Gastroesophageal sphincter (tissue), 4 donors: Measurements from ENCODE around the gene KPTN. TPM values are rescaled to one million over a fixed set of nuclear protein-coding genes. Genes with fewer than 3 reads are reported as not detected.

Experiments
- ATAC-seq: fragments of 150-250 bp; one replicate; pipeline ENCODE4 v1.9.1; 2016; ENCODE audit warnings: mild to moderate bottlenecking, moderate library complexity
- H3K27ac ChIP-seq, 4 donors: fragments of 200-600 bp; sonication (generic) in 3 of 4; 1 replicate in 3 of 4; 2 replicates in 1 of 4; pipeline ENCODE4 v1.5.1; 2016 to 2019
- H3K27me3 ChIP-seq: fragments of 200-600 bp; sonication (generic); one replicate; pipeline ENCODE4 v1.5.1; 2019
- H3K36me3 ChIP-seq, 2 donors: fragments of 200-600 bp; sonication (generic); one replicate each; pipeline ENCODE4 v1.5.1; 2019; ENCODE audit warnings: control low read depth in 1 of 2
- H3K4me1 ChIP-seq, 3 donors: fragments of 200-600 bp; sonication (generic); 1 replicate in 2 of 3; 2 replicates in 1 of 3; pipeline ENCODE4 v1.5.1; 2016 to 2019; ENCODE audit warnings: control low read depth in 2 of 3
- H3K4me3 ChIP-seq, 2 donors: fragments of 200-600 bp; sonication (generic); one replicate each; pipeline ENCODE4 v1.5.1; 2019; ENCODE audit warnings: mild to moderate bottlenecking in 1 of 2, moderate library complexity in 1 of 2
- H3K9me3 ChIP-seq, 3 donors: fragments of 200-600 bp; sonication (generic); one replicate each; pipeline ENCODE4 v1.5.1; 2017 to 2019; ENCODE audit warnings: control low read depth in 2 of 3
- EP300 ChIP-seq: sonication (generic); formaldehyde crosslinking; IDR thresholded peaks from one replicate; pipeline ENCODE4 v1.6.1; 2017; ENCODE audit warnings: antibody characterized with exemption, mild to moderate bottlenecking
- POLR2A ChIP-seq, 2 donors: fragments of 450-650 bp; IDR thresholded peaks; one replicate each; pipeline ENCODE4 v1.6.1; 2017; ENCODE audit warnings: antibody characterized with exemption in 2 of 2, mild to moderate bottlenecking in 2 of 2, moderate library complexity in 1 of 2
- POLR2AphosphoS5 ChIP-seq: sonication (generic); formaldehyde crosslinking; IDR thresholded peaks from one replicate; pipeline ENCODE4 v1.6.1; 2017; ENCODE audit warnings: antibody characterized with exemption
- WGBS, 2 donors: methylation state at CpG; one replicate each; pipeline ENCODE4 v1.1.5; 2018; ENCODE audit warnings: low coverage in 1 of 2; 5-methylcytosine and 5-hydroxymethylcytosine counted together
- total RNA-seq, 4 donors: library from RNA; depleted of rRNA; stranded (reverse); fragments of >200 nt; gene quantifications; one replicate each; pipeline ENCODE4 v1.1.0, GENCODE V29; 2016
- TF ChIP-seq, protein P1 (sequence below), 4 experiments: fragments of 200-600 bp in 2 of 4; fragments of 450-650 bp in 2 of 4; sonication (generic) in 1 of 4; IDR thresholded peaks; one replicate each; pipeline ENCODE4 v1.5.1; 2017 to 2019; ENCODE audit warnings: antibody characterized with exemption in 4 of 4, mild to moderate bottlenecking in 2 of 4, moderate library complexity in 2 of 4

The KPTN gene
- total RNA-seq, 4 donors from 2014 or later: 2.4 to 4.3 (median 3.4) TPM

DNA sequence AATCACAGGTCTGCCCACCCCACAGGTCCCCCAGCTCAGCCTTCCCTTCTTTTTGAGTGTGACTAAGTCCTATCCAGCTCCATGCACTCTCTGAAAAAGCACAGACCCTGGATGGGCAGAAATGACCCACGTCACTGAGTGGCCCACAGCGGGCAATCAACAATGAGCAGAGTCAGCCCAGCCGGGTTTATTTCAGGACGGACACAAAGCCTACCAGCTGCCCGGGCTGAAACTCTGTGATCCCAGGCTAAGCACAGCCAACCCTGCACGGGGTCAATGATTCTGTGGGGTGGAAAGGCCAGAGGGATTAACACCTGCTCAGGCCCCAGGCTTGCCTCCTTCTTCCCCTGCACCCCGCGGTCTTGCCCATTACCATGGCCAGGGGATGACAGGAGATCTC, 22.4 kb upstream of the KPTN start:
- Histone ChIP-seq H3K4me3 (no peak overlapping the region), H3K9me3 (no peaks in the 10 kb centered on the region), H3K27me3 (no peaks in the 10 kb centered on the region), H3K4me1 (peaks cover 0 to 58% (median 42%) of the 10 kb centered on the region in 3 donors), H3K27ac (peak overlapping the region in 3 of 4 donors; percentile 38 to 99 (median 59)), H3K36me3 (peaks cover 0 to 43% of the 10 kb centered on the region in 2 donors)
- no peak for ATAC-seq
- no peak for TF ChIP-seq POLR2AphosphoS5
- TF ChIP-seq, protein P1, sequence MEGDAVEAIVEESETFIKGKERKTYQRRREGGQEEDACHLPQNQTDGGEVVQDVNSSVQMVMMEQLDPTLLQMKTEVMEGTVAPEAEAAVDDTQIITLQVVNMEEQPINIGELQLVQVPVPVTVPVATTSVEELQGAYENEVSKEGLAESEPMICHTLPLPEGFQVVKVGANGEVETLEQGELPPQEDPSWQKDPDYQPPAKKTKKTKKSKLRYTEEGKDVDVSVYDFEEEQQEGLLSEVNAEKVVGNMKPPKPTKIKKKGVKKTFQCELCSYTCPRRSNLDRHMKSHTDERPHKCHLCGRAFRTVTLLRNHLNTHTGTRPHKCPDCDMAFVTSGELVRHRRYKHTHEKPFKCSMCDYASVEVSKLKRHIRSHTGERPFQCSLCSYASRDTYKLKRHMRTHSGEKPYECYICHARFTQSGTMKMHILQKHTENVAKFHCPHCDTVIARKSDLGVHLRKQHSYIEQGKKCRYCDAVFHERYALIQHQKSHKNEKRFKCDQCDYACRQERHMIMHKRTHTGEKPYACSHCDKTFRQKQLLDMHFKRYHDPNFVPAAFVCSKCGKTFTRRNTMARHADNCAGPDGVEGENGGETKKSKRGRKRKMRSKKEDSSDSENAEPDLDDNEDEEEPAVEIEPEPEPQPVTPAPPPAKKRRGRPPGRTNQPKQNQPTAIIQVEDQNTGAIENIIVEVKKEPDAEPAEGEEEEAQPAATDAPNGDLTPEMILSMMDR (IDR thresholded peaks at IDR 0.05): no peak
- TF ChIP-seq EP300: no peak
- TF ChIP-seq POLR2A (IDR thresholded peaks at IDR 0.05): no peak
- 63% methylated on average over 2 of the region's 8 CpGs; no CpG with 5 or more reads in 1 of the 2 donors for WGBS, 2 donors

DNA sequence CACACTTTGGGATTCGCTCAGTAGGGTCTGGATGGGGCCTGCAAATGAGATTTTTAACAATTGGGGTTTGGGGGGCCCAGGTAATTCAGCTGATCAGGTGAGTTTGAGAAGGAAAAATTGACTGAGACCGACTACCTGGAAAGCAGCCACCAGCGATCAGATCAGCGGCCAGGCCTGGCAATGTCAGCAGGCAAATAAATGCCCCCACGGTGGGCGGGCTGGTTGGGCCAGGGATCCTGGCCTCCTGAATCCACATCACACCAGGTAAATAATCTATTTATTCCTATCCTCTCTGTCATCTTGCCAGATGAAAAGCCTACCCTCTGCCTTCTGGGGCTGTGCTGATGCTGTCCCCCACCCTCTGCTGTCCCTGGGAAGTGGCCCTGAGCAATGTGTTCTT, 21.5 kb upstream of the KPTN start:
- Histone ChIP-seq H3K4me1 (peaks cover 0 to 58% (median 32%) of the 10 kb centered on the region in 3 donors), H3K36me3 (peaks cover 0 to 52% of the 10 kb centered on the region in 2 donors)

DNA sequence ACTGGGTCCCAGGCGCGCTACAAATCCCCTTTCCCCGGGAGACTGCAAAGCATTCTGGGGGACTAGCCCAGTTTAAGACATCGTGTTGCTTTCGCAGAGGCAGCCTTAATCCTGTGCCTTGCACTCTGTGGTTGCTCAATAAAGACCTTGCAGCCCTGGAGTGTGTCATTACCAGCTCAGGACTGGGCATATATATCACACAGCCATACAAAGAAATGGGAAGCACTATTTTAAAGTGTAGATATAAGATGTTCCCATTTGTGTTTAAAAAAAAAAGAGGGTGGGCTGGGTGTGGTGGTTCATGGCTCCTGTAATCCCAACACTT, 19.8 kb upstream of the KPTN start:
- no peak for ATAC-seq
- Histone ChIP-seq H3K4me1 (peaks cover 0 to 42% (median 17%) of the 10 kb centered on the region in 3 donors), H3K27ac (no peak overlapping the region), H3K27me3 (no peaks in the 10 kb centered on the region), H3K9me3 (no peaks in the 10 kb centered on the region), H3K4me3 (no peak overlapping the region), H3K36me3 (peaks cover 0 to 70% of the 10 kb centered on the region in 2 donors)
- TF ChIP-seq, protein P1 (IDR thresholded peaks at IDR 0.05): no peak
- no peak for TF ChIP-seq POLR2A (IDR thresholded peaks at IDR 0.05)
- no peak for TF ChIP-seq EP300
- TF ChIP-seq POLR2AphosphoS5: no peak
- WGBS, 2 donors: 79% methylated on average over 2 of the region's 5 CpGs; no CpG with 5 or more reads in 1 of the 2 donors

More for the DNA sequence above, 21.5 kb upstream of the KPTN start:
- TF ChIP-seq POLR2A (IDR thresholded peaks at IDR 0.05) (no peak), EP300 (no peak), POLR2AphosphoS5 (no peak)
- TF ChIP-seq, protein P1 (IDR thresholded peaks at IDR 0.05): no peak
- WGBS, 2 donors: 96 to 100% methylated on average over 2 to 5 of the region's 6 CpGs
- Histone ChIP-seq H3K9me3 (no peaks in the 10 kb centered on the region), H3K27me3 (no peaks in the 10 kb centered on the region), H3K27ac (no peak overlapping the region), H3K4me3 (no peak overlapping the region)
- no peak for ATAC-seq

DNA sequence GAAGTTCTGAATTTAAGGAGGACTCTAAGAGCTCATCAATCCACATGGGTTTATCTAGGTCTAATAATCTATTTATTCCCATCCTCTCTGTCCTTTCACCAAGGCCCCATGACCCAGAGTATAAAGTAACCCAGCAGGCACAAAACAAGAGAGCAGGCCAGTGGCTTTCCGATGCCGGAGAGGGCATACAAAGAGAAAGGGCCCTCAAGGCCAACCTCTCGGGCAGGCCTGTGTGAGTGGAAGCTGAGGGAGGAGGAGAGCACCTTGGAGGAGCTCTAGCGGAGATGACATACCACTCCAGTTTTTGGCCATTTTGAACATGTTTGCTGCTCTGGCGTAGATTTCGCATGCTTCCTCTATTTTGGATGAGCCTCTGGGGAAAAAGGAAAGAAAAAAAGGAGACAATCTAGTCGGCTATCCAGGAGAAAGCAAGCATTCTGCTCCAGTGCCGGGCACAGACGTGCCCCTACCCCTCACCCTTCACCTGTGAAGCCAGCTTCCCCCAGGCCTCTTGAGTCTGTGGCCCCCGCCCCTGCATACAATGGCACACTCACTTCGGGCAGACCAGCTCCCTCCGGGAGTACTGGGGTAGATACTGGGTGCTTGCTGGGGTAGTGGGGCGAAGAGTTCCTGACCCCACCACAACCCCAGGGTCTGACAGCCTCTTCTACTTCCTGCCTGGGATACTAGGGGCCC, 19.3 kb upstream of the KPTN start:
- H3K27me3 ChIP-seq: no peaks in the 10 kb centered on the region
- no peak overlapping the region for H3K27ac ChIP-seq
- H3K36me3 ChIP-seq: peaks cover 0 to 75% of the 10 kb centered on the region in 2 donors
- no peak for TF ChIP-seq POLR2AphosphoS5
- no peak for ATAC-seq
- H3K9me3 ChIP-seq: no peaks in the 10 kb centered on the region
- WGBS, 2 donors: 76 to 90% methylated on average over 7 to 10 of the region's 13 CpGs
- peaks cover 0 to 38% (median 12%) of the 10 kb centered on the region in 3 donors for H3K4me1 ChIP-seq
- no peak overlapping the region for H3K4me3 ChIP-seq

DNA sequence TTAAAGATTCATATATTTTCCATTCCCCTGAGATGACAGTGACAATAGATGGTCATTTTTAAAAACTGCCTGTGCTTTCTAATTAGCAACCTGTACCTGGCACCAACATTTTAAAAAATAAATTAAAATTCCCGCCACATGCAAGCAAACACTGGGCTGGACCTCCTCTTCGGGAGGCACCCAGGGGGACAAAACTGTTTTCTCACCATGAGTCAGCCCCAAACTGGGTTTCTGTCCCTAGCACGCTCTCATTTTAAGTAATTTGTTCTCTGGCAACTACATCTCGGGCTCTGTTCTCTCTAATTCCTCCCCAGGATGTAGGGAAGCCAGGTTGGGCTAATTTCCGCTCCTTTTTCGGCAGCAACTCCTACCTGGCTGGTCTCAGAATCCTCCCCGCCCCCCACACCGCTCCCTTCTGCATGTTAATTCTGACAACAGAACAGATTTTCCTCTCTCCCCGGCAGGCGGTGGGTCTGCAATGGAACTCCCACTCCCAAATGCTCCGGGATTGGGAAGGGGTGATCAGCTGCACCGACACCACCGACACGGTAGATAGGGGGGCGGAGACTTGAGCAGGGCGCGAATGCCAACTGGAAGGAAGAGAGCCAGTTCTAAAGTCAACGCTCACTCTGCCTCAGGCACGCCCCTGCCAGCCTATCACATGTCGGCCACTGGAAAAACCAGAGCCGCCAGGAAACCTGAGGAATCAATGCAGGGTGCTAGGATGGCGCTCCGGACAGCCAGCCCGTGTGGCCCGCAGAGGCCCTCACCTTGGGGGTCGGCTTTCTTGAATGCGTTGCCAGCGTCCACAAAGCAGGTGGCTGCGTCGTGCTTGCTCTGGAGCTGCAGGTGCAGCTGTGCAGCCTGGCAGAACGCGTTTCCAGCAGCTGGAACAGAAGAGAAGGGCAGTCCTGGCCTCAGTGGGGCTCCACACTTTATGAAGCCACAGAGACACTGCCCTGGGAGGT, 16.1 kb upstream of the KPTN start:
- WGBS, 2 donors: 84 to 89% methylated on average over 4 to 8 of the region's 32 CpGs
- Histone ChIP-seq H3K36me3 (peaks cover 0 to 90% of the 10 kb centered on the region in 2 donors), H3K4me1 (peaks cover 0 to 24% (median 0%) of the 10 kb centered on the region in 3 donors), H3K27ac (no peak overlapping the region), H3K4me3 (no peak overlapping the region), H3K27me3 (no peaks in the 10 kb centered on the region), H3K9me3 (no peaks in the 10 kb centered on the region)
- ATAC-seq: no peak
- TF ChIP-seq EP300: no peak
- TF ChIP-seq, protein P1 (IDR thresholded peaks at IDR 0.05): no peak
- no peak for TF ChIP-seq POLR2AphosphoS5
- no peak for TF ChIP-seq POLR2A (IDR thresholded peaks at IDR 0.05)
